NCI-H1694 (cell line): ENCODE data around the gene SLC35F3.
A peak's percentile ranks its signal among the peaks of the same experiment; 100 is the strongest.
"Not testable (repeated sequence)": the region's sequence is repeated elsewhere in the genome, so short reads cannot be mapped to it uniquely, and the experiment has no call there.

Experiments
- DNase-seq: peaks from one replicate; lab custom pipeline; 2025; lab: John Stamatoyannopoulos, UW

SLC35F3 gene

GRCh38 chr1:234292548-234292947, 388.1 kb downstream of the SLC35F3 start:
- DNase-seq: no peak

- no peak for DNase-seq
Observed at GRCh38 chr1:234294109-234294817, 389.8 kb downstream of the SLC35F3 start.

GRCh38 chr1:234295068-234295467, 390.6 kb downstream of the SLC35F3 start:
- DNase-seq: no peak

GRCh38 chr1:234295626-234296025, 391.1 kb downstream of the SLC35F3 start:
- DNase-seq: no peak

GRCh38 chr1:234296496-234296895, 392.0 kb downstream of the SLC35F3 start:
- DNase-seq: no peak

GRCh38 chr1:234297668-234298067, 393.2 kb downstream of the SLC35F3 start:
- DNase-seq: no peak

- DNase-seq: no peak
Observed at GRCh38 chr1:234300096-234300495, 395.6 kb downstream of the SLC35F3 start.

- not testable (repeated sequence) for DNase-seq
Observed at GRCh38 chr1:234301663-234302062, 397.2 kb downstream of the SLC35F3 start.

- no peak for DNase-seq
Observed at GRCh38 chr1:234302354-234302962, 398.0 kb downstream of the SLC35F3 start.

GRCh38 chr1:234303231-234303630, 398.8 kb downstream of the SLC35F3 start:
- DNase-seq: no peak

- no peak for DNase-seq
Observed at GRCh38 chr1:234307726-234308125, 403.2 kb downstream of the SLC35F3 start.

GRCh38 chr1:234309243-234309597, 404.7 kb downstream of the SLC35F3 start:
- no peak for DNase-seq

GRCh38 chr1:234309598-234310459, 405.4 kb downstream of the SLC35F3 start:
- peak; percentile 70 for DNase-seq

- DNase-seq: no peak
Observed at GRCh38 chr1:234310460-234310817, 406.0 kb downstream of the SLC35F3 start.

- DNase-seq: no peak
Observed at GRCh38 chr1:234311414-234311813, 406.9 kb downstream of the SLC35F3 start.

GRCh38 chr1:234313171-234313570, 408.7 kb downstream of the SLC35F3 start:
- no peak for DNase-seq

GRCh38 chr1:234315091-234315541, 410.6 kb downstream of the SLC35F3 start:
- no peak for DNase-seq

GRCh38 chr1:234315588-234315987, 411.1 kb downstream of the SLC35F3 start:
- no peak for DNase-seq

GRCh38 chr1:234316486-234316885, 412.0 kb downstream of the SLC35F3 start:
- DNase-seq: no peak

GRCh38 chr1:234316937-234317336, 412.5 kb downstream of the SLC35F3 start:
- no peak for DNase-seq

- DNase-seq: no peak
Observed at GRCh38 chr1:234320069-234320468, 415.6 kb downstream of the SLC35F3 start.

GRCh38 chr1:234320549-234320948, 416.1 kb downstream of the SLC35F3 start:
- no peak for DNase-seq

- DNase-seq: no peak
Observed at GRCh38 chr1:234321231-234321630, 416.8 kb downstream of the SLC35F3 start.
